Fibroblast of skin of right biceps (primary cell): Measurements from ENCODE around the gene VSIG10.
"Not testable (repeated sequence)": the region's sequence is repeated elsewhere in the genome, so short reads cannot be mapped to it uniquely, and the experiment has no call there.

Experiments used
- DNase-seq: peaks from one replicate; pipeline ENCODE4 v3.0.0-alpha.2; 2013

VSIG10 gene

GRCh38 chr12:118103601-118104382 is at the start of gene VSIG10:
Gene VSIG10 (minus strand): TSS chr12:118104011. CDS start chr12:118103671, 340 bp downstream.
- peak; percentile 71 for DNase-seq

- no peak for DNase-seq
Observed at GRCh38 chr12:118151755-118152154, 47.9 kb upstream of the VSIG10 start.

GRCh38 chr12:118150625-118151024 is 46.8 kb upstream of the VSIG10 start:
- no peak for DNase-seq

- DNase-seq = no peak
Observed at GRCh38 chr12:118148287-118148686, 44.5 kb upstream of the VSIG10 start.

GRCh38 chr12:118145798-118146156 is 42.0 kb upstream of the VSIG10 start:
- DNase-seq = no peak

GRCh38 chr12:118145113-118145797 is 41.4 kb upstream of the VSIG10 start:
- DNase-seq = no peak

- DNase-seq = no peak
Observed at GRCh38 chr12:118144499-118144898, 40.7 kb upstream of the VSIG10 start.

- no peak for DNase-seq
Observed at GRCh38 chr12:118140825-118141224, 37.0 kb upstream of the VSIG10 start.

- no peak for DNase-seq
Observed at GRCh38 chr12:118137148-118137678, 33.4 kb upstream of the VSIG10 start.

GRCh38 chr12:118136559-118137003 is 32.8 kb upstream of the VSIG10 start:
- DNase-seq = peak; percentile 46

GRCh38 chr12:118135788-118136558 is 32.2 kb upstream of the VSIG10 start, which contains the start of gene PEBP1:
Gene PEBP1 (plus strand): TSS chr12:118136124. CDS start chr12:118136210, 86 bp downstream.
- DNase-seq = peak; percentile 89

GRCh38 chr12:118129436-118129835 is 25.6 kb upstream of the VSIG10 start:
- not testable (repeated sequence) for DNase-seq

- no peak for DNase-seq
Observed at GRCh38 chr12:118127867-118128266, 24.1 kb upstream of the VSIG10 start.

- DNase-seq = no peak
Observed at GRCh38 chr12:118126119-118126757, 22.4 kb upstream of the VSIG10 start.

GRCh38 chr12:118125743-118126118 is 21.9 kb upstream of the VSIG10 start:
- no peak for DNase-seq

GRCh38 chr12:118124333-118124874 is 20.6 kb upstream of the VSIG10 start:
- DNase-seq = no peak

- DNase-seq = no peak
Observed at GRCh38 chr12:118122264-118122663, 18.5 kb upstream of the VSIG10 start.

GRCh38 chr12:118120579-118121363 is 17.0 kb upstream of the VSIG10 start:
- peak; percentile 63 for DNase-seq

GRCh38 chr12:118119449-118119879 is 15.7 kb upstream of the VSIG10 start:
- no peak for DNase-seq

GRCh38 chr12:118109088-118109487 is 5.3 kb upstream of the VSIG10 start:
- no peak for DNase-seq

GRCh38 chr12:118107694-118108093 is 3.9 kb upstream of the VSIG10 start:
- DNase-seq = no peak
